Mesendoderm (in vitro differentiated cells): ENCODE measurements around the gene DDC.

Source experiments
- DNase-seq: peaks from one replicate; pipeline ENCODE4 v3.0.0; 2013
- H2AK5ac ChIP-seq: 2 replicates; pipeline ENCODE4 v1.6.1; 2013; ENCODE audit warnings: low read length, inconsistent platforms
- H2BK120ac ChIP-seq: 2 replicates; pipeline ENCODE4 v1.6.1; 2013; ENCODE audit warnings: low read depth, mild to moderate bottlenecking, low read length, moderate library complexity, mixed read lengths
- H2BK15ac ChIP-seq: replicated peaks from 2 replicates; pipeline ENCODE4 v1.6.1; 2013; ENCODE audit warnings: low read depth, mild to moderate bottlenecking, moderate library complexity
- H2BK5ac ChIP-seq: 2 replicates; pipeline ENCODE4 v1.6.1; 2013; ENCODE audit warnings: low read length, inconsistent platforms
- H3K18ac ChIP-seq: 2 replicates; pipeline ENCODE4 v1.6.1; 2013; ENCODE audit warnings: mild to moderate bottlenecking, low read length, mixed read lengths
- H3K23ac ChIP-seq: one replicate; pipeline ENCODE4 v1.6.1; 2013; ENCODE audit warnings: low read length
- H3K27ac ChIP-seq: 2 replicates; pipeline ENCODE4 v1.5.1; 2013; ENCODE audit warnings: low read depth, mild to moderate bottlenecking, inconsistent platforms, low read length, moderate library complexity
- H3K27me3 ChIP-seq: 2 replicates; pipeline ENCODE4 v1.6.1; 2013; ENCODE audit warnings: low read length, control low read depth, mild to moderate bottlenecking, inconsistent platforms; ENCODE audit not compliant: insufficient read depth, poor library complexity
- H3K36me3 ChIP-seq: 2 replicates; pipeline ENCODE4 v1.6.1; 2013; ENCODE audit warnings: low read length, inconsistent platforms; ENCODE audit not compliant: control insufficient read depth, insufficient read depth
- H3K4ac ChIP-seq: one replicate; pipeline ENCODE4 v1.6.1; 2013; ENCODE audit warnings: low read depth, mild to moderate bottlenecking, low read length, moderate library complexity
- H3K4me1 ChIP-seq: 2 replicates; pipeline ENCODE4 v1.6.1; 2013; ENCODE audit warnings: low read depth, low read length, inconsistent platforms; ENCODE audit not compliant: control insufficient read depth
- H3K4me2 ChIP-seq: 2 replicates; pipeline ENCODE4 v1.6.1; 2013; ENCODE audit warnings: low read length
- H3K4me3 ChIP-seq: 2 replicates; pipeline ENCODE4 v1.5.1; 2013; ENCODE audit warnings: mild to moderate bottlenecking, low read length
- H3K56ac ChIP-seq: one replicate; pipeline ENCODE4 v1.6.1; 2013; ENCODE audit warnings: low read length
- H3K79me1 ChIP-seq: 2 replicates; pipeline ENCODE4 v1.6.1; 2013; ENCODE audit warnings: low read length, inconsistent platforms
- H3K79me2 ChIP-seq: 2 replicates; pipeline ENCODE4 v1.6.1; 2013; ENCODE audit warnings: mild to moderate bottlenecking, low read length; ENCODE audit not compliant: control insufficient read depth, insufficient read depth
- H3K9ac ChIP-seq: 2 replicates; pipeline ENCODE4 v1.6.1; 2013; ENCODE audit warnings: low read length, inconsistent platforms
- H4K5ac ChIP-seq: one replicate; pipeline ENCODE4 v1.6.1; 2013; ENCODE audit warnings: low read length
- H4K8ac ChIP-seq: one replicate; pipeline ENCODE4 v1.6.1; 2013; ENCODE audit warnings: low read depth, mild to moderate bottlenecking, control low read depth, low read length, moderate library complexity
- WGBS: extraction: QIAGEN DNeasy Blood & Tissue Kit; methylation state at CpG from one replicate; pipeline ENCODE4 v1.1.7; 2013; ENCODE audit warnings: low lambda C conversion rate, missing lambda C conversion rate; ENCODE audit not compliant: insufficient coverage; ENCODE audit errors: extremely low coverage; 5-methylcytosine and 5-hydroxymethylcytosine counted together

The DDC gene

GRCh38 chr7:50481867-50482266, 83.3 kb downstream of the DDC start:
- Histone ChIP-seq H4K5ac (no peak overlapping the region), H3K27me3 (no peaks in the 10 kb centered on the region), H2BK15ac (no peak overlapping the region), H3K23ac (no peak overlapping the region), H3K18ac (no peak overlapping the region), H3K4me3 (no peak overlapping the region), H3K27ac (no peak overlapping the region), H3K79me1 (no peaks in the 10 kb centered on the region), H2BK5ac (no peak overlapping the region), H3K79me2 (no peaks in the 10 kb centered on the region), H3K56ac (no peak overlapping the region), H3K4me1 (no peaks in the 10 kb centered on the region), H3K36me3 (no peaks in the 10 kb centered on the region), H2BK120ac (no peak overlapping the region), H4K8ac (no peak overlapping the region), H3K4ac (no peak overlapping the region), H3K9ac (no peak overlapping the region), H2AK5ac (no peak overlapping the region), H3K4me2 (no peak overlapping the region)
- WGBS, result no CpG with 5 or more reads among the region's 8 CpGs
- DNase-seq, result no peak

DNA sequence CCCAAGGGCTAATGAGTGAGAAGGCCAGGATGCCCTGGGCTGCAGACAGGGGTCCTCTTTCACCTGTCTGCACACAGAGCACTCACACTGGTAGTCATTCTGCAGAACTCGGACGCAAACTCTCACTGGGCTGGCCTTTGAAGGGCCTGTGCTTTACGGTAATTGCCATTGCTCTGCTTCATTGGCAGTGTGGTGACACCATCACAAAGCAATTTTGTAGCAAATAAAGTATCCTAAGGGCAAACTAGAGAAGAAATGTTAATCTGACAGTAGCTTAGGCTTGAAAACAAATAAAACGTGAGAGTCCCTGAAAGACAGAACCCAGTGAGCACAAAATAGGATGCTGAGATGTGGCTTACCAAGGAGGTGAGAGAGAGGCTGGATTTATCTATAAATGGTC, 84.4 kb downstream of the DDC start:
- peak; percentile 8 for DNase-seq
- H3K79me1 ChIP-seq, result no peaks in the 10 kb centered on the region
- H2BK120ac ChIP-seq, result no peak overlapping the region
- no peak overlapping the region for H2AK5ac ChIP-seq
- peaks cover 5% of the 10 kb centered on the region for H3K4me1 ChIP-seq
- no peaks in the 10 kb centered on the region for H3K79me2 ChIP-seq
- WGBS, result no CpG with 5 or more reads among the region's 4 CpGs
- no peak overlapping the region for H4K8ac ChIP-seq
- H3K23ac ChIP-seq, result no peak overlapping the region
- H4K5ac ChIP-seq, result no peak overlapping the region
- H3K56ac ChIP-seq, result no peak overlapping the region
- no peak overlapping the region for H2BK5ac ChIP-seq
- no peak overlapping the region for H3K27ac ChIP-seq
- H3K4me2 ChIP-seq, result no peak overlapping the region
- no peaks in the 10 kb centered on the region for H3K36me3 ChIP-seq
- H2BK15ac ChIP-seq, result no peak overlapping the region
- no peak overlapping the region for H3K9ac ChIP-seq
- no peak overlapping the region for H3K4me3 ChIP-seq
- H3K4ac ChIP-seq, result no peak overlapping the region
- H3K27me3 ChIP-seq, result no peaks in the 10 kb centered on the region
- no peak overlapping the region for H3K18ac ChIP-seq

GRCh38 chr7:50479743-50480517, 85.3 kb downstream of the DDC start:
- Histone ChIP-seq H3K27ac (no peak overlapping the region), H3K4ac (no peak overlapping the region), H3K36me3 (no peaks in the 10 kb centered on the region), H3K9ac (no peak overlapping the region), H2AK5ac (no peak overlapping the region), H4K8ac (no peak overlapping the region), H3K79me1 (no peaks in the 10 kb centered on the region), H2BK120ac (no peak overlapping the region), H3K4me1 (peaks cover 7% of the 10 kb centered on the region), H3K27me3 (no peaks in the 10 kb centered on the region), H2BK5ac (no peak overlapping the region), H4K5ac (no peak overlapping the region), H3K18ac (no peak overlapping the region), H3K79me2 (no peaks in the 10 kb centered on the region), H3K23ac (no peak overlapping the region), H3K4me3 (no peak overlapping the region), H3K56ac (no peak overlapping the region), H3K4me2 (no peak overlapping the region), H2BK15ac (no peak overlapping the region)
- WGBS, result no CpG with 5 or more reads among the region's 7 CpGs
- DNase-seq, result no peak

DNA sequence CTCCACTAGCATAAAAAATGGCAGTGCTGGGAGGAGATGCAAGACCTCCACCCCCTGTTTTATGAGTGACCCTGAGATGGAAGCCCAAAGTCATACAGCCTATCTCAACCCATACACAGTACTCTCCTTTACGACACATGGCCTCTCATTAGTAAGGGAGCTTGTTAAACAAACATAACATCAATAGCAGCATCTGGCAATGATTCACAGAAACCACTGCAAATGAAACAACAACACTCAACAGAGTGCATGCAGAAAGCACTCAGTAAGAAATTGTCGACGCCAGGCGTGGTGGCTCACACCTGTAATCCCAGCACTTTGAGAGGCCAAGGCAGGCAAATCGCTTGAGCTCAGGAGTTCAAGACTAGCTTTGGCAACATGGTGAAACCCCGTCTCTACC, 87.6 kb downstream of the DDC start:
- Histone ChIP-seq H3K4me1 (peaks cover 7% of the 10 kb centered on the region), H4K8ac (no peak overlapping the region), H3K18ac (no peak overlapping the region), H3K4me2 (no peak overlapping the region), H2BK120ac (no peak overlapping the region), H3K9ac (no peak overlapping the region), H3K23ac (no peak overlapping the region), H3K79me1 (no peaks in the 10 kb centered on the region), H3K36me3 (no peaks in the 10 kb centered on the region), H3K4ac (no peak overlapping the region), H3K27ac (no peak overlapping the region), H3K56ac (no peak overlapping the region), H3K27me3 (no peaks in the 10 kb centered on the region), H2BK15ac (no peak overlapping the region), H3K4me3 (no peak overlapping the region), H2AK5ac (no peak overlapping the region), H4K5ac (no peak overlapping the region), H2BK5ac (no peak overlapping the region), H3K79me2 (no peaks in the 10 kb centered on the region)
- DNase-seq, result no peak
- no CpG with 5 or more reads among the region's 6 CpGs for WGBS

DNA sequence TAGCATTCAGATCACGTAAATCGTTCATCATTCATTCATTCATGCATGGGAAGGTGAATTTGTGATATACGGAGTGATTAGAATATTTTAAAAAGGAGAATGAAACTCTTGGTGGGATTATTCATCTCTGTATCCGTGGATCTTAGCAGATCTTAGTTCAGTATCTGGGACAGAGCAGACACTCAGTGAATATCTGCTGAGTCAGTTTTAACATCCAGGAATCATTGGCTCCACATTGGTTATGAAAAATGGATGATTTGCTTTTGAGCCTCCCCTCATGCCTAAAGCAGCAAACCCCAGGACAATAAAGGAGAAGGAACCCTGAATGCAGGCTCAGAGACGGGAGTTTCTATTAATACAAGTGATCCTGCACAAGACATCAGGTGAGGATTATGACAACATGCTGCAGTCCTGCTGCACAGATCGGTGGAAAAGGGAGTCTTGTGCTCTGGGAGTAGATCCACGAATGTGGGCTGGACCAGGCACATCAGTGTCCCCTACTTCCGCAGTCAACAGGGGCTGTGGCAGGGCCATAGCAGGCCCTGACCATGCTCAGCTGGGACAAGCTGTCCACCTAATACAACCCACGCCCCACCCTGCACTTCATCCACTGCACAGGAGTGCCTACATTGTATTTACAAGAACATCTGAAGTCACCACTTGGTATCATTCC, 88.1 kb downstream of the DDC start:
- WGBS, result 100% methylated on average over 1 of the region's 9 CpGs
- peak overlapping the region; percentile 31 for H3K56ac ChIP-seq
- H4K5ac ChIP-seq, result no peak overlapping the region
- peaks cover 7% of the 10 kb centered on the region for H3K4me1 ChIP-seq
- no peak overlapping the region for H3K9ac ChIP-seq
- H2BK15ac ChIP-seq, result no peak overlapping the region
- DNase-seq, result no peak
- H2BK120ac ChIP-seq, result no peak overlapping the region
- peak overlapping the region; percentile 62 for H2BK5ac ChIP-seq
- no peak overlapping the region for H3K27ac ChIP-seq
- H3K23ac ChIP-seq, result no peak overlapping the region
- no peak overlapping the region for H3K4me3 ChIP-seq
- no peak overlapping the region for H3K4ac ChIP-seq
- no peak overlapping the region for H2AK5ac ChIP-seq
- no peak overlapping the region for H4K8ac ChIP-seq
- no peaks in the 10 kb centered on the region for H3K79me2 ChIP-seq
- H3K18ac ChIP-seq, result no peak overlapping the region
- no peak overlapping the region for H3K4me2 ChIP-seq
- H3K36me3 ChIP-seq, result no peaks in the 10 kb centered on the region
- no peaks in the 10 kb centered on the region for H3K79me1 ChIP-seq
- no peaks in the 10 kb centered on the region for H3K27me3 ChIP-seq
